HEK293 (cell line): ENCODE results near the gene GPRC5B.

ENCODE experiments used
- CTCF ChIA-PET: fragments of 350-600 bp; formaldehyde crosslinking; extraction: SDS; loops from one replicate; lab custom pipeline; 2021; ENCODE audit warnings: antibody characterized with exemption; lab: Yijun Ruan, JAX
- POLR2A ChIA-PET: fragments of 300-600 bp; formaldehyde crosslinking; extraction: SDS; loops from one replicate; lab custom pipeline; 2020; ENCODE audit warnings: antibody characterized with exemption, inconsistent platforms; lab: Yijun Ruan, JAX
- H3K27ac ChIP-seq: fragments of 200-500 bp; sonication (Bioruptor generic); 2 replicates; pipeline ENCODE4 v1.5.1; 2014; ENCODE audit warnings: low read depth, low read length, control low read depth, inconsistent platforms; ENCODE audit errors: extremely low read depth
- H3K36me3 ChIP-seq, 2 experiments: fragments of 200-500 bp in 1 of 2; sonication (Bioruptor generic) in 1 of 2; 1 replicate in 1 of 2; 2 replicates in 1 of 2; pipeline ENCODE4 v1.5.1; 2014 to 2017; ENCODE audit warnings: inconsistent platforms in 2 of 2, low read length in 2 of 2; ENCODE audit not compliant: control insufficient read depth in 2 of 2, insufficient read depth in 1 of 2
- H3K4me1 ChIP-seq: fragments of 200-500 bp; sonication (Bioruptor generic); 2 replicates; pipeline ENCODE4 v1.5.1; 2014; ENCODE audit warnings: mild to moderate bottlenecking, low read length, inconsistent platforms; ENCODE audit not compliant: control insufficient read depth, insufficient read depth
- H3K4me3 ChIP-seq: 2 replicates; pipeline ENCODE4 v1.5.1; 2011; ENCODE audit warnings: low read depth, mild to moderate bottlenecking, control low read depth, low read length, moderate library complexity
- H3K9me3 ChIP-seq: fragments of 200-500 bp; sonication (Bioruptor generic); 2 replicates; pipeline ENCODE4 v1.5.1; 2014; ENCODE audit warnings: low read depth, low read length, inconsistent platforms; ENCODE audit not compliant: control insufficient read depth, insufficient read depth
- MZF1 ChIP-seq: fragments of 450-650 bp; formaldehyde crosslinking; IDR thresholded peaks from 2 replicates; pipeline ENCODE4 v1.5.1; 2017; ENCODE audit warnings: missing biosample characterization, missing genetic modification characterization, borderline replicate concordance
- YY1 ChIP-seq: fragments of 450-650 bp; formaldehyde crosslinking; IDR thresholded peaks from 2 replicates; pipeline ENCODE4 v1.5.1; 2018; ENCODE audit warnings: missing biosample characterization, missing genetic modification characterization
- ZNF10 ChIP-seq: fragments of 450-650 bp; formaldehyde crosslinking; IDR thresholded peaks from 2 replicates; pipeline ENCODE4 v1.5.1; 2017; ENCODE audit warnings: missing biosample characterization, missing genetic modification characterization
- ZNF221 ChIP-seq: fragments of 450-650 bp; formaldehyde crosslinking; IDR thresholded peaks from 2 replicates; pipeline ENCODE4 v1.5.1; 2017; ENCODE audit warnings: missing biosample characterization, missing genetic modification characterization, borderline replicate concordance
- ZNF292 ChIP-seq: fragments of 450-650 bp; formaldehyde crosslinking; IDR thresholded peaks from 2 replicates; pipeline ENCODE4 v1.5.1; 2016; ENCODE audit warnings: low read depth, missing biosample characterization, missing genetic modification characterization, borderline replicate concordance
- ZNF341 ChIP-seq: fragments of 450-650 bp; formaldehyde crosslinking; IDR thresholded peaks from 2 replicates; pipeline ENCODE4; 2016; ENCODE audit warnings: low read depth, missing biosample characterization, missing genetic modification characterization
- ZNF416 ChIP-seq: fragments of 450-650 bp; formaldehyde crosslinking; IDR thresholded peaks from 2 replicates; pipeline ENCODE4 v1.5.1; 2016; ENCODE audit warnings: missing biosample characterization, missing genetic modification characterization
- ZNF501 ChIP-seq: fragments of 450-650 bp; formaldehyde crosslinking; IDR thresholded peaks from 2 replicates; pipeline ENCODE4 v1.5.1; 2016; ENCODE audit warnings: missing biosample characterization, missing genetic modification characterization
- ZNF555 ChIP-seq: fragments of 450-650 bp; formaldehyde crosslinking; conservative IDR thresholded peaks from 2 replicates; pipeline ENCODE4 v1.5.1; 2017; ENCODE audit warnings: missing biosample characterization, mild to moderate bottlenecking, missing genetic modification characterization, inconsistent platforms
- ZNF596 ChIP-seq: fragments of 450-650 bp; IDR thresholded peaks from 2 replicates; pipeline ENCODE4 v1.5.0; 2018; ENCODE audit warnings: missing biosample characterization, mild to moderate bottlenecking, missing genetic modification characterization, moderate library complexity
- ZNF626 ChIP-seq: fragments of 450-650 bp; sonication (Bioruptor Pico); formaldehyde crosslinking; IDR thresholded peaks from 2 replicates; pipeline ENCODE4 v1.5.1; 2018; ENCODE audit warnings: missing biosample characterization, missing genetic modification characterization, inconsistent platforms
- ZNF747 ChIP-seq: fragments of 450-650 bp; formaldehyde crosslinking; IDR thresholded peaks from 2 replicates; pipeline ENCODE4 v1.5.1; 2016; ENCODE audit warnings: missing biosample characterization, missing genetic modification characterization
- TF ChIP-seq, protein P1 (sequence below): fragments of 450-650 bp; formaldehyde crosslinking; IDR thresholded peaks from 2 replicates; pipeline ENCODE4 v1.5.1; 2016; ENCODE audit warnings: missing biosample characterization, missing genetic modification characterization, low read depth
- TF ChIP-seq, protein P2 (sequence below): fragments of 450-650 bp; formaldehyde crosslinking; IDR thresholded peaks from 2 replicates; pipeline ENCODE4 v1.5.1; 2017; ENCODE audit warnings: missing biosample characterization, missing genetic modification characterization
- TF ChIP-seq, protein P3 (sequence below): fragments of 450-650 bp; formaldehyde crosslinking; IDR thresholded peaks from 2 replicates; pipeline ENCODE4 v1.5.1; 2016; ENCODE audit warnings: missing biosample characterization, missing genetic modification characterization

GPRC5B gene

DNA sequence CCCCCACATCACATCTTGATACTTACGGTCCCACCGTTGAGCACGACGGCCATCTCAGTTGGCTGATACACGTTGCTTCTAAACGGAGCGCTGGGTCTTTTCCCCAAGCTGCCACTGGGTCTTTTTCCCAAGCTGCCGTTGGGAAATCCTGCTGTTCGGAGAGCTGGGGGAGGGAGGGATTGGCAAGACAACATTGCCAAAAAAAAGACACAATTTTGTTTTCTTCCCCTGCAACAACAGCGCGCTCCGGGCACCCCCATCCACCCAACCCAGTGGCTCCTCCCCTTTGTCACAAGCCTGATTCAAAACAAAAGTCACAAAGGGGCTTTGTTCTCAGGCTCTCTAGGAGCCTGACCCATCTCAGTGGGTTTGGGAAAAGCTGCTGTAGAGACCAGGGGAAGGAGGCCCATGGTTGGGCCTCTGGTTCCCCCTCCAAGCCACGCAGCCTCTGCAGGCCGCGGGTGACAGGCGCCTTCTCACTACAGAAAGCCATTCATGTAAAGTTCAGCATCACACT is 22.8 kb downstream of the GPRC5B start:
- Histone ChIP-seq H3K27ac (no peak overlapping the region), H3K4me1 (peaks cover 14% of the 10 kb centered on the region), H3K9me3 (no peaks in the 10 kb centered on the region), H3K36me3 (peaks cover 0 to 5% of the 10 kb centered on the region in 2 experiments; a peak in 1 of 3 replicates), H3K4me3 (no peak overlapping the region)
- CTCF ChIA-PET, result interaction anchor here (0.9 kb wide), 1 partner anchor 260 kb away, joined by 3 read pairs; no protein-coding TSS in a partner anchor
- POLR2A ChIA-PET, result no interaction called here
- no peak for TF ChIP-seq ZNF501 (tag by site-specific recombination)

DNA sequence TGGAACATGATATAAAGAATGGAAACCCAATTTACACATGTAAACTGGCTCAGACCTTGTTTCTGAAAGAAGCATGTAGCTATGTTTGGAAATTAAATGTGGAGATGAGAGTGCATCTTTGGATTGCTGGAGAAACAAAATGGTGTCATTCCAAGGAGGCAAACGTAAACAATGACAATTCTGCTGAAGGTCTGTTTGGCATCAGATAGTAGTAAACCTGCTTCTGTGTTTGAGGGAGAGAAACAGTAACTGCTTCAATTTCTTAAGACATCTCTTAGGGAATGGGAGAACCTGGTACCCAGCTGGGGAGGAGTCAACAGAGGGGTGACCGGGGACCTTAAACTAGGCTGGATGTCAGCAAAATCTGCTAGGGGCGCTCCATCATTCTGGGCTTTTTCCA is 23.5 kb downstream of the GPRC5B start:
- ChIA-PET POLR2A (no interaction called here), CTCF (interaction anchor here (0.9 kb wide), 1 partner anchor 260 kb away, joined by 3 read pairs; no protein-coding TSS in a partner anchor)
- TF ChIP-seq ZNF747 (no peak), ZNF555 (tag by site-specific recombination) (no peak), ZNF221 (no peak), ZNF416 (tag by site-specific recombination) (no peak), ZNF596 (tag by site-specific recombination) (no peak), YY1 (tag by site-specific recombination) (no peak)
- TF ChIP-seq, protein P1, sequence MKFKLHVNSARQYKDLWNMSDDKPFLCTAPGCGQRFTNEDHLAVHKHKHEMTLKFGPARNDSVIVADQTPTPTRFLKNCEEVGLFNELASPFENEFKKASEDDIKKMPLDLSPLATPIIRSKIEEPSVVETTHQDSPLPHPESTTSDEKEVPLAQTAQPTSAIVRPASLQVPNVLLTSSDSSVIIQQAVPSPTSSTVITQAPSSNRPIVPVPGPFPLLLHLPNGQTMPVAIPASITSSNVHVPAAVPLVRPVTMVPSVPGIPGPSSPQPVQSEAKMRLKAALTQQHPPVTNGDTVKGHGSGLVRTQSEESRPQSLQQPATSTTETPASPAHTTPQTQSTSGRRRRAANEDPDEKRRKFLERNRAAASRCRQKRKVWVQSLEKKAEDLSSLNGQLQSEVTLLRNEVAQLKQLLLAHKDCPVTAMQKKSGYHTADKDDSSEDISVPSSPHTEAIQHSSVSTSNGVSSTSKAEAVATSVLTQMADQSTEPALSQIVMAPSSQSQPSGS (tag by site-specific recombination), result no peak
- Histone ChIP-seq H3K4me3 (no peak overlapping the region), H3K4me1 (peaks cover 14% of the 10 kb centered on the region), H3K9me3 (no peaks in the 10 kb centered on the region), H3K27ac (no peak overlapping the region), H3K36me3 (peaks cover 0 to 5% of the 10 kb centered on the region in 2 experiments; a peak in 1 of 3 replicates)

DNA sequence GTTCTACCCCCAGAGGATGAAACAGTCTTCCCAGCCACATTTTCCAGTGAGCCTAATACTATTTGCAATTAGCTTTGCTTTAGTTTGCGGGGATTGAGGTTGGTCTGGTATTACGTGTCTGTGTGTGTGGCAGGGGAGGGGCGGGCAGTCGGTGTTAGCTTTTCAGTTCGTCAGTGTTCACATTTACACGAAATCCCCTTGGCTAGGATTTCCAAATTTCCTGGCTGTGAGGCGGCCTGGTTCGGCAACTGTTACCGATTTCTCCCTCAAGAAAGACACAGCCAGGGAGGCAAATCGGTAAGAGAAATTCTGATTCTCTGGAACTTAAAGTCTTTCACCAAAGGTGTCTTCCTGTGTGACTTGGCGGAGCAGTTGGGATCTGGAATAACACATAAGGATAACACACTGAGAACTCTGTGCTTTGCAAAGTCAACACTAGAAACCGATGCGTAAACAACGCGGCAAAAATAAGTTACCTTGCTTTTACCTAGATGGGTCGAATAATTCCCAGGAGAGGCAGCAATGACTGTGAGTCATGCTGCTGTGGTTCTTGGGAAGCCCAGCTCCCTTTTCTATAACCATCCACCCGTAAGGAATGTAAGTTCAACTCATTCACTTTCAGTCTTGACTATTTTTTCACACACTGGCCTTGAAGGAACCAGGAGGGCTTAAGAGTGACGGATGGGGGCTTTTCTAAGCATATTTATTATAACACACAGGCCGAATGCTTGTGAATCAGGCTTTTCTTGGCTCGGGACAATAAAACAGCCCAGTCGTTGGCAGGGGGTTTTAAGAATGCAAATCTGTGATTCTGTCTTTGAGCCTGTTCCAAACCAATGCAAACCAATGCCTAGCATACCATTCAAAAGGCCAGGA is 24.2 kb downstream of the GPRC5B start:
- TF ChIP-seq ZNF626 (tag by site-specific recombination), result no peak
- no peak for TF ChIP-seq MZF1 (tag by site-specific recombination)
- TF ChIP-seq ZNF292 (tag by site-specific recombination), result no peak
- TF ChIP-seq, protein P2, sequence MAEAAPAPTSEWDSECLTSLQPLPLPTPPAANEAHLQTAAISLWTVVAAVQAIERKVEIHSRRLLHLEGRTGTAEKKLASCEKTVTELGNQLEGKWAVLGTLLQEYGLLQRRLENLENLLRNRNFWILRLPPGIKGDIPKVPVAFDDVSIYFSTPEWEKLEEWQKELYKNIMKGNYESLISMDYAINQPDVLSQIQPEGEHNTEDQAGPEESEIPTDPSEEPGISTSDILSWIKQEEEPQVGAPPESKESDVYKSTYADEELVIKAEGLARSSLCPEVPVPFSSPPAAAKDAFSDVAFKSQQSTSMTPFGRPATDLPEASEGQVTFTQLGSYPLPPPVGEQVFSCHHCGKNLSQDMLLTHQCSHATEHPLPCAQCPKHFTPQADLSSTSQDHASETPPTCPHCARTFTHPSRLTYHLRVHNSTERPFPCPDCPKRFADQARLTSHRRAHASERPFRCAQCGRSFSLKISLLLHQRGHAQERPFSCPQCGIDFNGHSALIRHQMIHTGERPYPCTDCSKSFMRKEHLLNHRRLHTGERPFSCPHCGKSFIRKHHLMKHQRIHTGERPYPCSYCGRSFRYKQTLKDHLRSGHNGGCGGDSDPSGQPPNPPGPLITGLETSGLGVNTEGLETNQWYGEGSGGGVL, result no peak
- TF ChIP-seq, protein P3, sequence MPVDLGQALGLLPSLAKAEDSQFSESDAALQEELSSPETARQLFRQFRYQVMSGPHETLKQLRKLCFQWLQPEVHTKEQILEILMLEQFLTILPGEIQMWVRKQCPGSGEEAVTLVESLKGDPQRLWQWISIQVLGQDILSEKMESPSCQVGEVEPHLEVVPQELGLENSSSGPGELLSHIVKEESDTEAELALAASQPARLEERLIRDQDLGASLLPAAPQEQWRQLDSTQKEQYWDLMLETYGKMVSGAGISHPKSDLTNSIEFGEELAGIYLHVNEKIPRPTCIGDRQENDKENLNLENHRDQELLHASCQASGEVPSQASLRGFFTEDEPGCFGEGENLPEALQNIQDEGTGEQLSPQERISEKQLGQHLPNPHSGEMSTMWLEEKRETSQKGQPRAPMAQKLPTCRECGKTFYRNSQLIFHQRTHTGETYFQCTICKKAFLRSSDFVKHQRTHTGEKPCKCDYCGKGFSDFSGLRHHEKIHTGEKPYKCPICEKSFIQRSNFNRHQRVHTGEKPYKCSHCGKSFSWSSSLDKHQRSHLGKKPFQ (tag by site-specific recombination), result no peak
- TF ChIP-seq ZNF10 (tag by site-specific recombination), result no peak
- no peak for TF ChIP-seq ZNF341 (tag by site-specific recombination)
- Histone ChIP-seq H3K4me3 (no peak overlapping the region), H3K4me1 (peaks cover 14% of the 10 kb centered on the region), H3K27ac (no peak overlapping the region), H3K9me3 (no peaks in the 10 kb centered on the region), H3K36me3 (peaks cover 0 to 5% of the 10 kb centered on the region in 2 experiments; a peak in 1 of 3 replicates)
- POLR2A ChIA-PET, result no interaction called here
- CTCF ChIA-PET, result interaction anchor here (0.5 kb wide), 1 partner anchor 141 kb away, joined by 4 read pairs; no protein-coding TSS in a partner anchor
